Measurements from ENCODE around the gene SLIT3.
A peak's percentile ranks its signal among the peaks of the same experiment; 100 is the strongest.

The SLIT3 gene

DNA sequence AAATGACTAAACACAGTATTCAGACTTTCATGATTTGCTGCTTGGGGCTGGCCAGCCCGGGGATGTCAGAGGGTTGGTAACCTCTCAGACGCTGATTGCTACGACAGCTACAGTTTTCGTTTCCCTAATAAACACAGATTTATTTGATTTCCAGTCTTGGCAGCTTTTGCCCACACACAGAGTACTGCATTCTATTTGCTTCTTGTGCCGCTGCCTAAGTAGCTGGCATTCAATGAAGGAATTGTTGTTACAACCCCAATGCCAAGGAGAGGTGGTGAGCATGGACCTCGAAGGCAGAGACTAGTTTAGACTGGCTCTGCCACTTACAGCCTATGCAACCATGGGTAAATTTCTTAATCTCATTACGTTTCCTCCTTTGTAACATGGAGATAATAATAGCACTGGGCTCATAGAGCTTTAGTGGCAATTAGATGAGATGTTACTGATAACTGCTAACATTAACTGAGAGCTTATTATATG lies 474.7 kb downstream of the SLIT3 start:
- DNase-seq, result no peak
- intact Hi-C loops (cut with DNase I), result no loop called here

DNA sequence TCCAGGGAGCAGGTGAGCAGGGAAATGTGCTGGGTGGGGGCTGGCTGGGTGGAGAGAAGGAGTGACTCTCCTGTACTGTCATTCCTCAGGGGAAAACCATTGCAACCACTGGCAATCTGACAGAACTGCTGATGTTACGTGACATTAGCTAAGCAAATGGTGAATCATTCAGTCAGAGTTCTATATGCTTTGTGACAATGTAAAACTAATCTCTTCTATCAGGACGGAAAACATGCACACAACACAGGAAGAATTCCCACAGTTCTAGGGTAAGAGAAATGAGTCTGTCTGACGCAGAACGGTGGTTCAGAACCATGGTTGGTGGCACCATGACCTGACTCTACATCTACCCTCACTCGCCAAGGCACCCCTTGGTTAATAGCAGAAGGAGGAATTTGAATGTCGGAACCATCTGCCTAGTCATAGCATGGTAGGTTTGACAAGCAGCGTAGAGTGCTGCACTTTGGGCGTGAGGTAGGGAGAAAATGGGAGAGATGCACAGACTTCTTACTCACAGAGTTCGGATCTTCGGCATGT lies 478.1 kb downstream of the SLIT3 start:
- intact Hi-C loops (cut with DNase I), result no loop called here
- DNase-seq, result no peak

DNA sequence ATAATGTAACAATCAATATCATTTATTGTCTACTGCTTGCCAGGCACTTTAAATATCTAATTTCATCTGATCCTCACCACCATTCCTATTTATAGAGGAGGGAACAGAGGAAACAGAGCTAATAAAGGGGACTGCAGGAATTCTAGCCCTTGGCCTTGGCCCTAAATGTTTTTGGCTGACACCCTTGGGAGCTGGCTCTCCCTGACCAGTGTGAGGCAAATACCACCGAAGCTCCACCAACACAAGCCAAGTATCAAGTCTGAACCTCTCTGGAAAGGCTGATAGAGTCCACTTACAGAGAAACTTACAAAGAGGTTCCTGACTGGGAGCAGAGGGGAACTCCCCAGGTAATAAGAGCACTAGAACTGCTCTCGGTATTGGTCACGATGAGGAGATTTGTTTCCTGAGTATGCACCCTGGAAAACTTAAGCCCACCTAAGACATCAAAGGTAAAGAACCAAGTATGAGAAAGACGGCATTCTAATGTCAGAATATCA lies 478.6 kb downstream of the SLIT3 start:
- intact Hi-C loops (cut with DNase I), result no loop called here
- no peak for DNase-seq

GRCh38 chr5:168820874-168821273 lies 480.1 kb downstream of the SLIT3 start:
- DNase-seq, result no peak
- intact Hi-C loops (cut with DNase I), result no loop called here

- DNase-seq, result no peak
- intact Hi-C loops (cut with DNase I), result no loop called here
These were observed 481.8 kb downstream of the SLIT3 start for GRCh38 chr5:168819004-168819621.

GRCh38 chr5:168818558-168818957 lies 482.4 kb downstream of the SLIT3 start:
- no peak for DNase-seq
- intact Hi-C loops (cut with DNase I), result no loop called here

DNA sequence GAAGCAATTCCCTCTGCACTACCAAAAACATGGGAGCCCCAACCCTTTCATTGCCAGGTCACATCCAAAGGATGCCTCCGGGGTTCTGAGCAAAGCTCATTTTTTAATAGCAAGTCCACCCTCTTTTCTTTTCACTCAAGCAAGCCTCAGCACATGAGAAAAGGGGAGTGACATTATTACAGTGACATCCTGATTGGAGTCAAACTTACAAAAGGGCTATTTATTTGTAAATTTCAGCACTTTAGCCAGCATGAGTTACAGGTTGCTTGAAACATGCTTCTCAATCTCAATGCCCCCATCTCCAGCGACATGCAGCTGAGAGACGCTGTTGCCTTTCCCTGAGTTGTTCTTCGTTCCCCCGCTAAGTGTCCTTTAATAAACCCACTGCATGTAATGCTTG lies 483.3 kb downstream of the SLIT3 start:
- no peak for DNase-seq
- intact Hi-C loops (cut with DNase I), result no loop called here

GRCh38 chr5:168816661-168817060 lies 484.3 kb downstream of the SLIT3 start:
- no peak for DNase-seq
- intact Hi-C loops (cut with DNase I), result no loop called here

- intact Hi-C loops (cut with DNase I), result no loop called here
These were observed 487.6 kb downstream of the SLIT3 start for GRCh38 chr5:168813184-168813968.

GRCh38 chr5:168810641-168811040 lies 490.3 kb downstream of the SLIT3 start:
- no peak for DNase-seq
- intact Hi-C loops (cut with DNase I), result no loop called here

More at GRCh38 chr5:168813184-168813968, 487.6 kb downstream of the SLIT3 start:
- DNase-seq, result no peak

DNA sequence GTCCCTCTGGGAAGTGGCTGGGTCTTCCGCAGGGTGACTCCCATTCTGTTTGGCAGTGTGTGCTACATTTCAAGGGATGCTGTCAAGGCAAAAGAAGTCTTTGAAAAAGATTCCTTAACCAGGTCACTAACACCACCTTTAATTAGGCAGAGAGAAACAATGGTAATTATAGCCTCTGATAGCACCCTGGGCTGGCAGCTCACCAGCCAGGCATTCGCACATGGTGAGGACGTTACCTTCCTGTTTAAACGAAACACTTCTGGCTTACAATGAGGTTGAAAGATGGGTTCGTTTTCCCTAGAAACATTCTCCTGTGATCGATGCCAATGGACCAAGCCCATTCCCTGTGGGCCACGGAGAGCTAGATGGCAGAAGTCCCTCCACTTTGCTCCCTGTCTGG lies 491.7 kb downstream of the SLIT3 start:
- DNase-seq, result no peak
- intact Hi-C loops (cut with DNase I), result no loop called here

- intact Hi-C loops (cut with DNase I), result no loop called here
- no peak for DNase-seq
These were observed 492.8 kb downstream of the SLIT3 start for GRCh38 chr5:168808051-168808616.

- intact Hi-C loops (cut with DNase I), result no loop called here
- no peak for DNase-seq
These were observed 493.7 kb downstream of the SLIT3 start for GRCh38 chr5:168807287-168807686.

DNA sequence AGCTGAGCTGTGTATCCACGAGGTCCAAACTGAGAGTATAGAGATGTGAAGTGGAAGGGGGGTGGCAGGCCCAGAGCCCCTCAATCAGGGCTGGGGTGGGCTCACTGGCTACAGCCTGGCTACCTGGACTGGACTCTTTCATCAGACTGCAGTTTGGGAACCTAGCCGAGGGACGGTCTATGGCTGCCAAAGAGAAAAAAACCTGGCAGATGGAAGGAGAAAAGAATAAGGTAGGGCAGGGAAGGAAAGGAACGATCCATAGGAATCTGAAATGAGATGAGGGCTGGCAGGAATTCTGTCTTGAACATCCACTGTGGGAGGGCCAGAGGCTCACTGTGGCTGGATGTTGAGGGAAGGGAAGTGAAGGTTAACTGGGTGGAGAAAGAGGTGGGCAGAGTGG lies 497.4 kb downstream of the SLIT3 start:
- no peak for DNase-seq
- intact Hi-C loops (cut with DNase I), result no loop called here

GRCh38 chr5:168802337-168802736 lies 498.6 kb downstream of the SLIT3 start:
- intact Hi-C loops (cut with DNase I), result no loop called here

GRCh38 chr5:168801567-168801966 lies 499.4 kb downstream of the SLIT3 start:
- intact Hi-C loops (cut with DNase I), result no loop called here
- DNase-seq, result no peak

More at GRCh38 chr5:168802337-168802736, 498.6 kb downstream of the SLIT3 start:
- peak in 2 of 10 donors; percentile 13 to 79 for DNase-seq

DNA sequence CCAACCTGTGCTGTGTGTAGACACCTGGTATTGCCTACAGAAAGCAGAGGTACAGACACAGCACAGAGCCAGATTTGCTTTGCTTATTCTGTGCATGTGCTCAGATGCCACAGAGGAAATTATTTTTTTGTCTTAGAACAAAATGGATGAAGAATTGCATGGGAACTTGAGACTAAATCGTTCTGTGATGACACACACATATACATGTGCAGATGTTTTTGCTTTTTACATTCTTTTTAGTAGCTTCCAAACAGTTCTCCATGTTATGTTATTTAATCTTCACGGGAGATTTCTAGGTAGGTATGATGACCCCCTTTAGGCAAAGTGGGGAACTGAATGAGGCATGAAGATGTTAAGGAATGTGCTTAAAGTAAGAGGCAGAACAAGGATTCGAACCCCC lies 500.2 kb downstream of the SLIT3 start:
- intact Hi-C loops (cut with DNase I), result no loop called here

DNA sequence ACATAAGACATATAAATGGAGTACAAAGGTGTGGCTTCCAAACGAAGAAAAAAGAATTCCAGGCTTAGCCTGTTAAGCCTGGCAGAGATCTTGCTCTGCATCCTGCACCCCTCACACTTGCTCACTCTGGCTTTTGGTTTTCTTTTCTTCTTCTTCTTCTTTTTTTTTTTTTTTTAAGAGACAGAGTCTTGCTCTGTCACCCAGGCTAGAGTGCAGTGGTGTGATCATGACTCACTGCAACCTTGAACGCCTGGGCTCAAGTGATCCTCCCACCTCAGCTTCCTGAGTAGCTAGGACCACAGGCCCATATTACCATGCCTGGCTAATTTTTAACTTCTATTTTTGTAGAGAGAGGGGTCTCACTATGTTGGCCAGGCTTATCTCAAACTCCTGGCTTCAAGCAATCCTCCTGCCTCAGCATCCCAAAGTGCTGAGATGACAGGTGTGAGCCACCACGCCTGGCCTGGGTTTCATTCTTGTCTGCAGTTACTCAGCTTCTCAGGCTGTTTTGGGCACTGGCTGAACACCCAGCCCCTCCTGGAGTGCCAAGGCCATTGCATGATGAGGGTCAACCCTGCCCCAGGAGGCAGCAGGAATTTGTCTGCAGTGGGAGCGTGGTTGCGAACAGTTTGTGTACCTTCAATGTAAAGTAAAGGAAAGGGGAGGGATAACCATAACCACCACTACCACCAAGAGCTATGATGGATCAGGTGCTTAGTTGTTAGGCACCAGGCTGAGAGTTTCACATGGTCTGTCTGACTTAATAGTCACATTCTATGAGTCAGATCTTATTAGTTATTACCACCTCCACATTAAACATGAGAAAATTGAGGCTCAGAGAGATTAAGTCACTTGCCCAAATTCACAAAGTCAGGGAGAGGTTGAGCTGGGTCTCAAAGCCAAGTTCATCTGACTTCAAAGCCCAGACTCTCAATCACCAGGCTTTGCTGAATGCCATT lies 502.6 kb downstream of the SLIT3 start:
- DNase-seq, result no peak
- intact Hi-C loops (cut with DNase I), result no loop called here

More for the DNA sequence above, 500.2 kb downstream of the SLIT3 start:
- DNase-seq, result no peak

GRCh38 chr5:168796593-168797580 lies 504.1 kb downstream of the SLIT3 start:
- intact Hi-C loops (cut with DNase I), result no loop called here
- peak in 7 of 10 donors; percentile 28 to 89 (median 59) for DNase-seq
